ENCODE results near the gene ICAM4. TPM values are rescaled to one million over a fixed set of nuclear protein-coding genes. Genes with fewer than 3 reads are reported as not detected.
A peak's percentile ranks its signal among the peaks of the same experiment; 100 is the strongest.

Gene ICAM4
- total and polyA plus RNA-seq, 9 of the 15 experiments (the other 6 are each of a cell fraction or from before 2014, with no cell fraction given), result 14.1 to 86.1 (median 29.6) TPM

- TF ChIP-seq, protein P1, sequence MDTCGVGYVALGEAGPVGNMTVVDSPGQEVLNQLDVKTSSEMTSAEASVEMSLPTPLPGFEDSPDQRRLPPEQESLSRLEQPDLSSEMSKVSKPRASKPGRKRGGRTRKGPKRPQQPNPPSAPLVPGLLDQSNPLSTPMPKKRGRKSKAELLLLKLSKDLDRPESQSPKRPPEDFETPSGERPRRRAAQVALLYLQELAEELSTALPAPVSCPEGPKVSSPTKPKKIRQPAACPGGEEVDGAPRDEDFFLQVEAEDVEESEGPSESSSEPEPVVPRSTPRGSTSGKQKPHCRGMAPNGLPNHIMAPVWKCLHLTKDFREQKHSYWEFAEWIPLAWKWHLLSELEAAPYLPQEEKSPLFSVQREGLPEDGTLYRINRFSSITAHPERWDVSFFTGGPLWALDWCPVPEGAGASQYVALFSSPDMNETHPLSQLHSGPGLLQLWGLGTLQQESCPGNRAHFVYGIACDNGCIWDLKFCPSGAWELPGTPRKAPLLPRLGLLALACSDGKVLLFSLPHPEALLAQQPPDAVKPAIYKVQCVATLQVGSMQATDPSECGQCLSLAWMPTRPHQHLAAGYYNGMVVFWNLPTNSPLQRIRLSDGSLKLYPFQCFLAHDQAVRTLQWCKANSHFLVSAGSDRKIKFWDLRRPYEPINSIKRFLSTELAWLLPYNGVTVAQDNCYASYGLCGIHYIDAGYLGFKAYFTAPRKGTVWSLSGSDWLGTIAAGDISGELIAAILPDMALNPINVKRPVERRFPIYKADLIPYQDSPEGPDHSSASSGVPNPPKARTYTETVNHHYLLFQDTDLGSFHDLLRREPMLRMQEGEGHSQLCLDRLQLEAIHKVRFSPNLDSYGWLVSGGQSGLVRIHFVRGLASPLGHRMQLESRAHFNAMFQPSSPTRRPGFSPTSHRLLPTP (IDR thresholded peaks at IDR 0.05; ENCODE audit: borderline replicate concordance, extremely low read depth, insufficient read length), result no peak
- no peak for TF ChIP-seq ZBTB1 (CRISPR knock-in tag; IDR thresholded peaks at IDR 0.05; ENCODE audit: borderline replicate concordance, low read depth)
- no peak for TF ChIP-seq NEUROD1 (IDR thresholded peaks at IDR 0.05; ENCODE audit: borderline replicate concordance, low read depth, low read length, partially characterized antibody)
- TF ChIP-seq CC2D1A (IDR thresholded peaks at IDR 0.05), result no peak
- TF ChIP-seq, protein P2, sequence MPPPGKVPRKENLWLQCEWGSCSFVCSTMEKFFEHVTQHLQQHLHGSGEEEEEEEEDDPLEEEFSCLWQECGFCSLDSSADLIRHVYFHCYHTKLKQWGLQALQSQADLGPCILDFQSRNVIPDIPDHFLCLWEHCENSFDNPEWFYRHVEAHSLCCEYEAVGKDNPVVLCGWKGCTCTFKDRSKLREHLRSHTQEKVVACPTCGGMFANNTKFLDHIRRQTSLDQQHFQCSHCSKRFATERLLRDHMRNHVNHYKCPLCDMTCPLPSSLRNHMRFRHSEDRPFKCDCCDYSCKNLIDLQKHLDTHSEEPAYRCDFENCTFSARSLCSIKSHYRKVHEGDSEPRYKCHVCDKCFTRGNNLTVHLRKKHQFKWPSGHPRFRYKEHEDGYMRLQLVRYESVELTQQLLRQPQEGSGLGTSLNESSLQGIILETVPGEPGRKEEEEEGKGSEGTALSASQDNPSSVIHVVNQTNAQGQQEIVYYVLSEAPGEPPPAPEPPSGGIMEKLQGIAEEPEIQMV (tag; conservative IDR thresholded peaks at IDR 0.05; ENCODE audit: low read depth), result no peak
- no peak for TF ChIP-seq SIX5 (IDR thresholded peaks at IDR 0.05; ENCODE audit: borderline replicate concordance in 1 of 2, insufficient read depth in 1 of 2, low read depth in 1 of 2, low read length in 2 of 2)
- TF ChIP-seq BCOR (IDR thresholded peaks at IDR 0.05), result peak; percentile 86; the same call in 1 of the 2 replicates
- no peak for TF ChIP-seq TGIF2 (CRISPR knock-in tag; IDR thresholded peaks at IDR 0.05)
- TF ChIP-seq, protein P3, sequence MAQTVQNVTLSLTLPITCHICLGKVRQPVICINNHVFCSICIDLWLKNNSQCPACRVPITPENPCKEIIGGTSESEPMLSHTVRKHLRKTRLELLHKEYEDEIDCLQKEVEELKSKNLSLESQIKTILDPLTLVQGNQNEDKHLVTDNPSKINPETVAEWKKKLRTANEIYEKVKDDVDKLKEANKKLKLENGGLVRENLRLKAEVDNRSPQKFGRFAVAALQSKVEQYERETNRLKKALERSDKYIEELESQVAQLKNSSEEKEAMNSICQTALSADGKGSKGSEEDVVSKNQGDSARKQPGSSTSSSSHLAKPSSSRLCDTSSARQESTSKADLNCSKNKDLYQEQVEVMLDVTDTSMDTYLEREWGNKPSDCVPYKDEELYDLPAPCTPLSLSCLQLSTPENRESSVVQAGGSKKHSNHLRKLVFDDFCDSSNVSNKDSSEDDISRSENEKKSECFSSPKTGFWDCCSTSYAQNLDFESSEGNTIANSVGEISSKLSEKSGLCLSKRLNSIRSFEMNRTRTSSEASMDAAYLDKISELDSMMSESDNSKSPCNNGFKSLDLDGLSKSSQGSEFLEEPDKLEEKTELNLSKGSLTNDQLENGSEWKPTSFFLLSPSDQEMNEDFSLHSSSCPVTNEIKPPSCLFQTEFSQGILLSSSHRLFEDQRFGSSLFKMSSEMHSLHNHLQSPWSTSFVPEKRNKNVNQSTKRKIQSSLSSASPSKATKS (CRISPR knock-in tag; IDR thresholded peaks at IDR 0.05), result no peak
- TF ChIP-seq PRPF4 (IDR thresholded peaks at IDR 0.05; ENCODE audit: insufficient read depth, low read depth, low read length, poor library complexity, severe bottlenecking), result no peak
- TF ChIP-seq HMG20A (CRISPR knock-in tag; conservative IDR thresholded peaks at IDR 0.05), result no peak
- TF ChIP-seq HDAC3 (IDR thresholded peaks at IDR 0.05; ENCODE audit: borderline replicate concordance, partially characterized antibody), result no peak
- no peak for TF ChIP-seq ATF1 (CRISPR knock-in tag; IDR thresholded peaks at IDR 0.05)
- no peak for TF ChIP-seq ATF1 (tag; IDR thresholded peaks at IDR 0.05)
- TF ChIP-seq, protein P4, sequence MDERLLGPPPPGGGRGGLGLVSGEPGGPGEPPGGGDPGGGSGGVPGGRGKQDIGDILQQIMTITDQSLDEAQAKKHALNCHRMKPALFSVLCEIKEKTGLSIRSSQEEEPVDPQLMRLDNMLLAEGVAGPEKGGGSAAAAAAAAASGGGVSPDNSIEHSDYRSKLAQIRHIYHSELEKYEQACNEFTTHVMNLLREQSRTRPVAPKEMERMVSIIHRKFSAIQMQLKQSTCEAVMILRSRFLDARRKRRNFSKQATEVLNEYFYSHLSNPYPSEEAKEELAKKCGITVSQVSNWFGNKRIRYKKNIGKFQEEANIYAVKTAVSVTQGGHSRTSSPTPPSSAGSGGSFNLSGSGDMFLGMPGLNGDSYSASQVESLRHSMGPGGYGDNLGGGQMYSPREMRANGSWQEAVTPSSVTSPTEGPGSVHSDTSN (CRISPR knock-in tag; IDR thresholded peaks at IDR 0.05; ENCODE audit: low read depth), result no peak
- TF ChIP-seq, protein P4 (tag; conservative IDR thresholded peaks at IDR 0.05; ENCODE audit: low read depth), result no peak
Observed at GRCh38 chr19:10305139-10305806, 18.5 kb downstream of the ICAM4 start (continued).
